Measurements from ENCODE around the gene DDX53. TPM values are rescaled to one million over a fixed set of nuclear protein-coding genes. Genes with fewer than 3 reads are reported as not detected.

The DDX53 gene
- total RNA-seq, 2 donors from 2014 or later, result not detected

- 80% methylated on average over 1 of the region's 2 CpGs; no CpG with 5 or more reads in 1 of the 2 experiments for WGBS, 2 experiments (ENCODE audit: insufficient coverage in 1 of 2, insufficient read length in 1 of 2)
- Mint-ChIP-seq H3K27me3 (ENCODE audit: insufficient read depth) (no peaks in the 10 kb centered on the region), H3K4me3 (no peak overlapping the region), H3K27ac (no peak overlapping the region), H3K9me3 (no peaks in the 10 kb centered on the region), H3K36me3 (ENCODE audit: low read depth) (no peaks in the 10 kb centered on the region), H3K4me1 (no peaks in the 10 kb centered on the region)
- no peaks in the 10 kb centered on the region for H3K9me3 ChIP-seq (ENCODE audit: control insufficient read depth, low read length)
- no peak overlapping the region for H3K4me3 ChIP-seq (ENCODE audit: low read length)
- H3K27me3 ChIP-seq (ENCODE audit: control insufficient read depth, insufficient read depth, low read length, poor library complexity, severe bottlenecking), result no peaks in the 10 kb centered on the region
- no peaks in the 10 kb centered on the region for H3K4me1 ChIP-seq (ENCODE audit: control insufficient read depth, insufficient read depth, low read length)
- no peak for TF ChIP-seq CTCF (conservative IDR thresholded peaks at IDR 0.05)
- no peak overlapping the region for H3K9ac ChIP-seq (ENCODE audit: extremely low read depth, low read length, poor library complexity, severe bottlenecking)
- no peak overlapping the region for H3K27ac ChIP-seq (ENCODE audit: low read depth, low read length)
- no peaks in the 10 kb centered on the region for H3K36me3 ChIP-seq (ENCODE audit: control insufficient read depth, insufficient read depth, low read length)
- DNase-seq, result no peak
Measured at GRCh38 chrX:23048806-23049573, 49.2 kb downstream of the DDX53 start.

- no peaks in the 10 kb centered on the region for H3K9me3 Mint-ChIP-seq
- Histone ChIP-seq H3K27ac (ENCODE audit: low read depth, low read length) (no peak overlapping the region), H3K27me3 (ENCODE audit: control insufficient read depth, insufficient read depth, low read length, poor library complexity, severe bottlenecking) (no peaks in the 10 kb centered on the region), H3K9me3 (ENCODE audit: control insufficient read depth, low read length) (no peaks in the 10 kb centered on the region), H3K9ac (ENCODE audit: extremely low read depth, low read length, poor library complexity, severe bottlenecking) (no peak overlapping the region), H3K4me1 (ENCODE audit: control insufficient read depth, insufficient read depth, low read length) (no peaks in the 10 kb centered on the region), H3K36me3 (ENCODE audit: control insufficient read depth, insufficient read depth, low read length) (no peaks in the 10 kb centered on the region), H3K4me3 (ENCODE audit: low read length) (no peak overlapping the region)
- no peaks in the 10 kb centered on the region for H3K27me3 Mint-ChIP-seq (ENCODE audit: insufficient read depth)
- no peak overlapping the region for H3K4me3 Mint-ChIP-seq
- no peaks in the 10 kb centered on the region for H3K36me3 Mint-ChIP-seq (ENCODE audit: low read depth)
- H3K27ac Mint-ChIP-seq, result no peak overlapping the region
- H3K4me1 Mint-ChIP-seq, result no peaks in the 10 kb centered on the region
- 81 to 83% methylated on average over 2 to 3 of the region's 3 CpGs for WGBS, 2 experiments (ENCODE audit: insufficient coverage in 1 of 2, insufficient read length in 1 of 2)
- DNase-seq, result no peak
- TF ChIP-seq CTCF (conservative IDR thresholded peaks at IDR 0.05), result no peak
Measured at GRCh38 chrX:23052324-23052723, 52.6 kb downstream of the DDX53 start.

All from endodermal cell (in vitro differentiated cells).